ENCODE measurements around the gene SH3PXD2A. TPM values are rescaled to one million over a fixed set of nuclear protein-coding genes. Genes with fewer than 3 reads are reported as not detected.
"Not testable (repeated sequence)": the region's sequence is repeated elsewhere in the genome, so short reads cannot be mapped to it uniquely, and the experiment has no call there.

The SH3PXD2A gene
- total RNA-seq, 1 donor from 2014 or later: 35.2 TPM

DNA sequence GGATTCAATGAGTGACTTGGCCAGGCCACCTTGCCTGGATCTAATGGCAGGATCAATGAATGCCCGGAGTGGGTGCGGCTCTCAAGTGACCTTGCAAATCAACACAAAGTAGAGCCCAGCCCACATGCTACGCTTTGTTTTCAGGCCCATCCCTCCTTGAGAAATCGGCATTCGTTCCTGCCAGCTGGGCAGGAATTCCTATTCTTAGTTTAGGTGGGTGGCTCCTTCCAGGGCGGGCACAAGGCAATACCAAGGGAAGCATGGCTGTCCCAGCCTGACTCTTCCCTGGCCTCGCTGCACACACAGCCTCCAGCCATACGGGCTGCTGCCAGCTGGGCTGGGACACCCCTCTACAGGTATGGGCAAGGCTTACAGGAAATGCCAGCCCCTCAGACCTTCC is 119.3 kb downstream of the SH3PXD2A start:
- Histone ChIP-seq H3K27me3 (no peaks in the 10 kb centered on the region), H3K36me3 (no peaks in the 10 kb centered on the region), H3K9me3 (no peaks in the 10 kb centered on the region), H3K4me1 (peaks cover 17% of the 10 kb centered on the region), H3K4me3 (no peak overlapping the region), H3K27ac (no peak overlapping the region)
- intact Hi-C loops (cut with DNase I): no loop called here
- ATAC-seq (no peak), DNase-seq (no peak)
- TF ChIP-seq, protein P1, sequence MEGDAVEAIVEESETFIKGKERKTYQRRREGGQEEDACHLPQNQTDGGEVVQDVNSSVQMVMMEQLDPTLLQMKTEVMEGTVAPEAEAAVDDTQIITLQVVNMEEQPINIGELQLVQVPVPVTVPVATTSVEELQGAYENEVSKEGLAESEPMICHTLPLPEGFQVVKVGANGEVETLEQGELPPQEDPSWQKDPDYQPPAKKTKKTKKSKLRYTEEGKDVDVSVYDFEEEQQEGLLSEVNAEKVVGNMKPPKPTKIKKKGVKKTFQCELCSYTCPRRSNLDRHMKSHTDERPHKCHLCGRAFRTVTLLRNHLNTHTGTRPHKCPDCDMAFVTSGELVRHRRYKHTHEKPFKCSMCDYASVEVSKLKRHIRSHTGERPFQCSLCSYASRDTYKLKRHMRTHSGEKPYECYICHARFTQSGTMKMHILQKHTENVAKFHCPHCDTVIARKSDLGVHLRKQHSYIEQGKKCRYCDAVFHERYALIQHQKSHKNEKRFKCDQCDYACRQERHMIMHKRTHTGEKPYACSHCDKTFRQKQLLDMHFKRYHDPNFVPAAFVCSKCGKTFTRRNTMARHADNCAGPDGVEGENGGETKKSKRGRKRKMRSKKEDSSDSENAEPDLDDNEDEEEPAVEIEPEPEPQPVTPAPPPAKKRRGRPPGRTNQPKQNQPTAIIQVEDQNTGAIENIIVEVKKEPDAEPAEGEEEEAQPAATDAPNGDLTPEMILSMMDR (IDR thresholded peaks at IDR 0.05): no peak

DNA sequence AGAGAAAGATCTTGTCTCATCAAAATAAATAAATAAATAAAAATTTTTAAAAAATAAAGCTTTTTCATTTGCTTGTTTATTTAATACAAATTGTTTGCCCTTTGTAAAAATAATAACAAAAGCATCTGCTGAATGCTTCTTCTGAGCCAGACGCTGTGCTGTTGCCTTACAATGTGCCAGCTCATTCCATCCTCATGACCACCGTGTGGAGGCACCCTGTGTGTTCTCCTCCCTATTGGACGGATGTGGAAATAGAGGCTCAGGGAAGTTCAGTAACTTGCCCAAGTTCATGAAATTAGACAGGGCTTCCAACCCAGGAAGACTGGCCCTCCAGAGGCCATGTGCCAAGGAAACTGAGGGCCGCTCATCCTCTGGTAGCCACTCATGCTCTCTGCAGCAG is 120.6 kb downstream of the SH3PXD2A start:
- Histone ChIP-seq H3K4me1 (peaks cover 7% of the 10 kb centered on the region), H3K9me3 (no peaks in the 10 kb centered on the region), H3K4me3 (no peak overlapping the region), H3K36me3 (no peaks in the 10 kb centered on the region), H3K27ac (no peak overlapping the region), H3K27me3 (no peaks in the 10 kb centered on the region)
- TF ChIP-seq, protein P1 (IDR thresholded peaks at IDR 0.05): no peak
- ATAC-seq (no peak), DNase-seq (no peak)
- intact Hi-C loops (cut with DNase I): no loop called here

DNA sequence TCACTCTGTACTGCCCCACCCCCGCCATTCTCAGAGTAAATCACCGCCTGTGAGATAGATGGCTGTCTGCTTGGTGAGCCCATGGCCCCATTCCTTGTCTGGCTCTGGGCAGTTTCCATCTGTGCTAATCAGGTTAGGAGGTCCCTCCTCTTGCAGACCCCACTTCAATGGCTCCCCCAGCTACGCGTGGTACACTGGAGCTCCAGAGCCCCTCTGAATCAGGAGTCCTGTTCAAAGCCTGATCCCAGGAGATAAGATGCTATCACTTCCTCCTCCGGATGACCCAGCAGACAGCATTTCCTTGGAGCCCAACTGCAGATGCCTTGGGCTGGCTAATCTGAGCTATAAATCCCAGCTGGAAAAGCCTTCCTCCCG is 122.3 kb downstream of the SH3PXD2A start:
- TF ChIP-seq, protein P1 (IDR thresholded peaks at IDR 0.05): no peak
- no peaks in the 10 kb centered on the region for H3K9me3 ChIP-seq
- DNase-seq (no peak), ATAC-seq (no peak)
- no peaks in the 10 kb centered on the region for H3K27me3 ChIP-seq
- H3K36me3 ChIP-seq: no peaks in the 10 kb centered on the region
- no peaks in the 10 kb centered on the region for H3K4me1 ChIP-seq
- intact Hi-C loops (cut with DNase I): no loop called here
- H3K4me3 ChIP-seq: no peak overlapping the region
- no peak overlapping the region for H3K27ac ChIP-seq

DNA sequence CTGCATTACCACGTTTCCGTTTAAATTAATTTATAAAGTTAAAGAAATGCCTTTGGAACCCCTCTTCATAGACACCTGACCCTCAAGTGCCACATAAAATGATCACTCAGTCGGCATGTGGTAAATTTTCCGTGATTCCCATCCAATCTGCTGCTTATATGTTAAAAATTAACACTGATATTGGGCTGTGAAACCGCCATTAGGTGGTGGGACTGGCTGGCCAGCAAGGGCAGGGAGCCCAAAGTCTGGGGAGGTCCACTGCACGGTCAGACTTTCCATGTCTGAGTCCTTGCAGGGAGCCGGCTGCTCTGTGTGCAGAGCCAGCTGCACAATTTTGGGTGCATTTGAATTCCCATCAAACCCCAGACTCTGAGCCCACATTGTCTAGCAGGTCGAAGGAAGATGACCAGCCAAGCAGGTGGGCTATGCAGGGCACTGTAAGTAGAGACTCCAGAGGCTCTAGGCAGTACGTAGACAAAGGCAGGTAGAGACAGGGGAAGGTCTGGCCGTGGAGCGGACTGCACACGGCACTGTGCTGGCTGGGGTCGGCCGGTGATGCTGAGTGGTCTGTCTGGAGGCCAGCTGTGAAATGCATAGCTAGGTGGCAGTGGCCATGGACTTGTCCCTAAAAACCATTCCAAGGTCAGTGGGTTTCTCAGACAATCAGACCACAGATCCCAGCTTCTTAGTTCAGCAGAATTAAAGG is 122.9 kb downstream of the SH3PXD2A start:
- Histone ChIP-seq H3K4me1 (no peaks in the 10 kb centered on the region), H3K36me3 (no peaks in the 10 kb centered on the region), H3K27me3 (no peaks in the 10 kb centered on the region), H3K4me3 (no peak overlapping the region), H3K9me3 (no peaks in the 10 kb centered on the region), H3K27ac (no peak overlapping the region)
- intact Hi-C loops (cut with DNase I): no loop called here
- DNase-seq (no peak), ATAC-seq (no peak)
- TF ChIP-seq, protein P1 (IDR thresholded peaks at IDR 0.05): no peak

DNA sequence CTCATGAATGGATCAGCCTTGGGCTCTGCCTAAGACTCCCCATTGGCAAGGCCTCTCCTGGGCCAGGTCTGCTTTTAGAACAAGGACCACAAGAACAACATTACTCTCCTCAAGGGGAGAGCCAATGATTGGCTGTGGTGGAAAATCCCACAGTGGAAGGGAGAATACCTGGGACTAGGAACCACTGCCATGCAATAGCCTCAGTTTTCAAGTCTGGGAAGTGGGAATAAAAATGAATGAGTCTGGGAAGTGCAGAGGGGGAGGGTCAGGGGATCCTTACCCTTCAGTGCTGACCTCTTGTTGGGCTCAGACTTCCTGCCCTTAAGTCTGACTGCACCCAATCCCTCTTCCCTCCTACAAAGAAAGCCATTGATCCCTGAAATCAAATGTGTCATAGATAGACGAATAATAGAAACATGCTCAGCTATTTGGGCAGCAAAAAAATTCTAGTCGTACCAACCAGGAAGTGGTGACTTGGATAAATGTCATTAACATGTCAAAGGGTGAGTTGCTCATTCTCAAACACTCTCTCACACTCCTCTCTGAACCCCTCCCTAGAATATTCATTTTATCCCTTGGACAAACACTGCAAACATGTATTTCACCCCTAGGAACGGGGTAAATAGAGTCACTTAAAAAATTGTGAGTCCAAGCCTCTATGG is 123.6 kb downstream of the SH3PXD2A start:
- H3K36me3 ChIP-seq: no peaks in the 10 kb centered on the region
- no peak for ATAC-seq
- no peak overlapping the region for H3K4me3 ChIP-seq
- H3K27me3 ChIP-seq: no peaks in the 10 kb centered on the region
- intact Hi-C loops (cut with DNase I): no loop called here
- no peaks in the 10 kb centered on the region for H3K4me1 ChIP-seq
- TF ChIP-seq, protein P1 (IDR thresholded peaks at IDR 0.05): no peak
- no peak for DNase-seq
- H3K27ac ChIP-seq: no peak overlapping the region
- no peaks in the 10 kb centered on the region for H3K9me3 ChIP-seq

DNA sequence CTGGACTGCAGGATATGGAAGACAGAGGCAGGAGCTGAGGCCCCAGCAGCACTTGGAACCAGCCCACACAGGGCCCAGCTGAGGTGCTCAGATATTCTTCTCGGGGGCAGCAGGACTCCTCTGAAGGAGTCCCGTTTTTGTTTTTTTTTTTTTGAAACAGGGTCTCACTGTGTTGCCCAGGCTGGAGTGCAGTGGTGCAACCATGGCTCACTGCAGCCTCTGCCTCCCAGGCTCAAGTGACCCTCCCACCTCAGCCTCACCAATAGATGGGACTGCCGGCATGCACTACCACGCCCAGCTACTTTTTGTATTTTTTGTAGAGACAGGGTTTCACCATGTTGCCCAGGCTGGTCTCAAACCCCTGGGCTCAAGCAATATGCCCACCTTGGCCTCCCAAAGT is 124.3 kb downstream of the SH3PXD2A start:
- H3K9me3 ChIP-seq; H3K27ac ChIP-seq; H3K4me1 ChIP-seq; ATAC-seq; intact Hi-C loops (cut with DNase I); H3K4me3 ChIP-seq; DNase-seq; H3K27me3 ChIP-seq; H3K36me3 ChIP-seq: not testable (repeated sequence)
